CD14-positive monocyte (primary cell): ENCODE measurements around the gene LTB4R2. TPM values are rescaled to one million over a fixed set of nuclear protein-coding genes. Genes with fewer than 3 reads are reported as not detected.

Experiments
- DNase-seq, 3 donors: peaks; one replicate each; pipeline ENCODE4 v3.0.0-alpha.2; 2011 to 2022
- H2AFZ ChIP-seq: 2 replicates; pipeline ENCODE4 v1.6.0; 2012; ENCODE audit warnings: mild to moderate bottlenecking, low read depth, low read length, inconsistent platforms; ENCODE audit not compliant: insufficient read depth, poor library complexity, severe bottlenecking
- H3K27ac ChIP-seq, 2 donors: 1 replicate in 1 of 2; 2 replicates in 1 of 2; pipeline ENCODE4 v1.5.1; 2012 to 2013; ENCODE audit warnings: low read length in 2 of 2, control low read depth in 1 of 2, inconsistent platforms in 1 of 2, low read depth in 1 of 2, mild to moderate bottlenecking in 1 of 2
- H3K27me3 ChIP-seq, 2 donors: one replicate each; pipeline versions ENCODE4 v1.6.0 to v1.6.1; 2011 to 2013; ENCODE audit warnings: low read length in 2 of 2; ENCODE audit not compliant: control insufficient read depth in 2 of 2, insufficient read depth in 2 of 2
- H3K36me3 ChIP-seq, 2 donors: replicated peaks in 1 of 2; 1 replicate in 1 of 2; 2 replicates in 1 of 2; pipeline versions ENCODE4 v1.5.1 to v1.6.1; 2012 to 2013; ENCODE audit warnings: low read length in 2 of 2, control low read depth in 1 of 2, inconsistent platforms in 1 of 2, mild to moderate bottlenecking in 1 of 2; ENCODE audit not compliant: insufficient read depth in 2 of 2, control insufficient read depth in 1 of 2
- H3K4me1 ChIP-seq, 2 donors: 1 replicate in 1 of 2; 2 replicates in 1 of 2; pipeline versions ENCODE4 v1.5.1 to v1.6.1; 2012 to 2013; ENCODE audit warnings: low read length in 2 of 2, control low read depth in 1 of 2, inconsistent platforms in 1 of 2, mild to moderate bottlenecking in 1 of 2, moderate library complexity in 1 of 2; ENCODE audit not compliant: insufficient read depth in 2 of 2, control insufficient read depth in 1 of 2
- H3K4me2 ChIP-seq: replicated peaks from 2 replicates; pipeline ENCODE3; 2012; ENCODE audit warnings: low read length, moderate library complexity, mild to moderate bottlenecking; ENCODE audit not compliant: poor library complexity, severe bottlenecking; ENCODE audit errors: extremely low read depth
- H3K4me3 ChIP-seq, 3 experiments: fragments of 200-600 bp in 1 of 3; sonication (generic) in 1 of 3; replicated peaks in 1 of 3; 1 replicate in 2 of 3; 2 replicates in 1 of 3; pipeline ENCODE4 v1.5.1; 2011 to 2013; ENCODE audit warnings: low read length in 3 of 3, mild to moderate bottlenecking in 3 of 3, control low read depth in 2 of 3, low read depth in 2 of 3, inconsistent platforms in 1 of 3, moderate library complexity in 1 of 3
- H3K79me2 ChIP-seq: 2 replicates; pipeline ENCODE4 v1.6.0; 2012; ENCODE audit warnings: mild to moderate bottlenecking, control low read depth, inconsistent platforms, low read length, moderate library complexity; ENCODE audit not compliant: insufficient read depth
- H3K9ac ChIP-seq: 2 replicates; pipeline ENCODE4 v1.6.0; 2017; ENCODE audit warnings: low read length, mild to moderate bottlenecking; ENCODE audit not compliant: insufficient read depth, poor library complexity, severe bottlenecking
- H3K9me3 ChIP-seq, 2 donors: replicated peaks in 1 of 2; 1 replicate in 1 of 2; 2 replicates in 1 of 2; pipeline versions ENCODE4 v1.5.1 to v1.6.1; 2012 to 2013; ENCODE audit warnings: low read length in 2 of 2, control low read depth in 1 of 2; ENCODE audit not compliant: control insufficient read depth in 1 of 2, insufficient read depth in 1 of 2
- H4K20me1 ChIP-seq: 2 replicates; pipeline ENCODE4 v1.6.0; 2012; ENCODE audit warnings: mild to moderate bottlenecking, low read length, control low read depth, moderate library complexity; ENCODE audit not compliant: insufficient read depth
- H3K27ac Mint-ChIP-seq, 7 donors: one replicate each; pipeline ENCODE4 v1.8.0; 2020; ENCODE audit warnings: mild to moderate bottlenecking in 7 of 7, mixed read lengths in 7 of 7, moderate library complexity in 6 of 7, inconsistent platforms in 2 of 7
- H3K27me3 Mint-ChIP-seq, 3 donors: one replicate each; pipeline ENCODE4 v1.8.0; 2021 to 2022; ENCODE audit warnings: low read depth in 3 of 3, mild to moderate bottlenecking in 3 of 3, mixed read lengths in 3 of 3, moderate library complexity in 3 of 3, inconsistent platforms in 1 of 3
- H3K36me3 Mint-ChIP-seq, 2 donors: one replicate each; pipeline ENCODE4 v1.8.0; 2020; ENCODE audit warnings: mixed read lengths in 2 of 2, inconsistent platforms in 1 of 2, mild to moderate bottlenecking in 1 of 2
- H3K4me1 Mint-ChIP-seq: one replicate; pipeline ENCODE4 v1.8.0; 2020; ENCODE audit warnings: mild to moderate bottlenecking, mixed read lengths
- H3K4me3 Mint-ChIP-seq, 2 donors: one replicate each; pipeline ENCODE4 v1.8.0; 2020; ENCODE audit warnings: mild to moderate bottlenecking in 2 of 2, mixed read lengths in 2 of 2, moderate library complexity in 1 of 2
- H3K9me3 Mint-ChIP-seq, 7 donors: one replicate each; pipeline ENCODE4 v1.8.0; 2020 to 2022; ENCODE audit warnings: mixed read lengths in 7 of 7, mild to moderate bottlenecking in 6 of 7, moderate library complexity in 6 of 7, inconsistent platforms in 2 of 7
- WGBS: methylation state at CpG from one replicate; pipeline ENCODE4 v1.1.5; 2013; ENCODE audit warnings: missing lambda C conversion rate; ENCODE audit not compliant: insufficient coverage; 5-methylcytosine and 5-hydroxymethylcytosine counted together
- intact Hi-C, 2 donors: fragments of 100-400 bp; cut with micrococcal nuclease; formaldehyde crosslinking; loops; one replicate each; pipeline versions ENCODE4 v1.15.0 to v1.15.1; 2023
- polyA plus RNA-seq, 3 donors: library from polyadenylated mRNA; depleted of rRNA in 1 of 3; unstranded in 2 of 3; stranded (reverse) in 1 of 3; fragments of 300-500 nt in 2 of 3; fragments of >200 nt in 1 of 3; fragmentation: Illumina TruSeq in 2 of 3; gene quantifications; 1 replicate in 2 of 3; 2 replicates in 1 of 3; pipeline ENCODE4 v1.2.3, GENCODE V29; 2012 to 2021
- TF ChIP-seq, protein P1 (sequence below): fragments of 200-600 bp; IDR thresholded peaks from one replicate; pipeline ENCODE4 v1.8.0; 2022; ENCODE audit warnings: antibody characterized with exemption, mild to moderate bottlenecking

The LTB4R2 gene
- polyA plus RNA-seq, 3 donors, result 2.7 to 25.1 (median 2.9) TPM

DNA sequence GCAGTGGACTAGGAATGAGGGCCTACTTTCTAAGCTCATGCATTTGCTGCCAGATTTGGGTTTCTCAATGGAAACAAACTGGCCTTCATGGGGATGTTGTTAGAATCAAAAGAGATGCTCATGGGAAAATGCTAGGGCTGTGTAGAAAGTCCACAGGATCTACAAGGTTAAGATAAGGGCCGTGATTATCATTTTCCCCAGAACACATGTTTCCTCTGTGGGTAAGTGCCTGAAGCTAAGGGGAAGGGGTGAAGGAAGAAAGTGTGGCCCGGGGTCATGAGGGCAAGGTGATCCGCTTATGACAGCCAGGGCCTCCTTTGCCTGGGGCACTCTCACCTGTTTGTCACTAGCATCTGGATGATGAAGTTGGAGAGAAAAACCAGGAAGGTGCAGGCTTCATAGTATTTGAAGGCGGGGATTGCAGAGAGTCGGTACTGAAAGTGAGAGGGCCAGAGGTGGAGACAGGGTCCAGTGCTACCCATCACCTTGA, 15.1 kb downstream of the LTB4R2 start:
- Mint-ChIP-seq H3K4me3 (no peak overlapping the region), H3K36me3 (peaks cover 0 to 4% of the 10 kb centered on the region in 2 donors), H3K9me3 (peaks cover 0 to 4% (median 0%) of the 10 kb centered on the region in 7 donors), H3K4me1 (peaks cover 53% of the 10 kb centered on the region), H3K27me3 (peaks cover 0 to 19% (median 3%) of the 10 kb centered on the region in 3 donors), H3K27ac (peak overlapping the region in 2 of 7 donors; percentile 38 to 76)
- H3K36me3 ChIP-seq, result no peaks in the 10 kb centered on the region
- 46% methylated on average over 3 of the region's 5 CpGs for WGBS
- no peaks in the 10 kb centered on the region for H4K20me1 ChIP-seq
- no peak overlapping the region for H3K4me3 ChIP-seq
- no peaks in the 10 kb centered on the region for H3K9me3 ChIP-seq
- TF ChIP-seq, protein P1, sequence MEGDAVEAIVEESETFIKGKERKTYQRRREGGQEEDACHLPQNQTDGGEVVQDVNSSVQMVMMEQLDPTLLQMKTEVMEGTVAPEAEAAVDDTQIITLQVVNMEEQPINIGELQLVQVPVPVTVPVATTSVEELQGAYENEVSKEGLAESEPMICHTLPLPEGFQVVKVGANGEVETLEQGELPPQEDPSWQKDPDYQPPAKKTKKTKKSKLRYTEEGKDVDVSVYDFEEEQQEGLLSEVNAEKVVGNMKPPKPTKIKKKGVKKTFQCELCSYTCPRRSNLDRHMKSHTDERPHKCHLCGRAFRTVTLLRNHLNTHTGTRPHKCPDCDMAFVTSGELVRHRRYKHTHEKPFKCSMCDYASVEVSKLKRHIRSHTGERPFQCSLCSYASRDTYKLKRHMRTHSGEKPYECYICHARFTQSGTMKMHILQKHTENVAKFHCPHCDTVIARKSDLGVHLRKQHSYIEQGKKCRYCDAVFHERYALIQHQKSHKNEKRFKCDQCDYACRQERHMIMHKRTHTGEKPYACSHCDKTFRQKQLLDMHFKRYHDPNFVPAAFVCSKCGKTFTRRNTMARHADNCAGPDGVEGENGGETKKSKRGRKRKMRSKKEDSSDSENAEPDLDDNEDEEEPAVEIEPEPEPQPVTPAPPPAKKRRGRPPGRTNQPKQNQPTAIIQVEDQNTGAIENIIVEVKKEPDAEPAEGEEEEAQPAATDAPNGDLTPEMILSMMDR, result no peak
- H3K9ac ChIP-seq, result no peak overlapping the region
- DNase-seq, result no peak
- H3K27ac ChIP-seq, result no peak overlapping the region
- H2AFZ ChIP-seq, result no peak overlapping the region
- peaks cover 40 to 45% of the 10 kb centered on the region in 2 donors for H3K4me1 ChIP-seq
- intact Hi-C loops, result no loop called here
- H3K79me2 ChIP-seq, result no peaks in the 10 kb centered on the region
- no peak overlapping the region for H3K4me2 ChIP-seq
- no peaks in the 10 kb centered on the region for H3K27me3 ChIP-seq

DNA sequence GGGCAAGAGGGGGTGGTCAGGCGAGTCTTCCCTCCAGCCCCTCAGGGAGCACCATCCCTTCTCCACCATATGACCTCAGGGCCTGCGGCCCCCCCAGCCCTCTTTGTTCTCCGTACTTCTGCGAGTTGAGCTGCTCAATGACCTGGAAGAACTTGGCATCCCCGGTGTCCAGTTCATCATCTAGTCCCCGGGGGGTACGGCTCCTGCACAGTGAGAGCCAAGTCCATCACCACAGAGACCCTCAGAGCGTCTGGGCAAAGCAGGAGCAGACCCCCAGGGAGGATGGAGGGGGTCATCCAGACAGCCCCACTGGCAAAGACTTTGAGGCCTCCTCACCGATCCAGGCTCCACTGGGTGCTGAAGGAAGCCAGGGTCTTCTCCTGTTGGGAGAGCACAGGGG, 16.0 kb downstream of the LTB4R2 start:
- Mint-ChIP-seq H3K27ac (no peak overlapping the region), H3K36me3 (peaks cover 6 to 10% of the 10 kb centered on the region in 2 donors), H3K4me1 (peaks cover 57% of the 10 kb centered on the region), H3K4me3 (no peak overlapping the region), H3K9me3 (peaks cover 0 to 2% (median 0%) of the 10 kb centered on the region in 7 donors), H3K27me3 (peaks cover 0 to 15% (median 3%) of the 10 kb centered on the region in 3 donors)
- H3K27ac ChIP-seq, result no peak overlapping the region
- H3K27me3 ChIP-seq, result no peaks in the 10 kb centered on the region
- TF ChIP-seq, protein P1, result no peak
- 98% methylated on average over 9 of the region's 9 CpGs for WGBS
- no peak overlapping the region for H2AFZ ChIP-seq
- intact Hi-C loops, result no loop called here
- H3K4me1 ChIP-seq, result peaks cover 46 to 50% of the 10 kb centered on the region in 2 donors
- no peaks in the 10 kb centered on the region for H3K79me2 ChIP-seq
- no peak overlapping the region for H3K4me3 ChIP-seq
- H3K9ac ChIP-seq, result no peak overlapping the region
- no peak overlapping the region for H3K4me2 ChIP-seq
- DNase-seq, result no peak
- H3K36me3 ChIP-seq, result no peaks in the 10 kb centered on the region
- H4K20me1 ChIP-seq, result no peaks in the 10 kb centered on the region
- no peaks in the 10 kb centered on the region for H3K9me3 ChIP-seq
